Skin epidermis (tissue), 12 donors: ENCODE measurements around the gene C19orf47.
"Not testable (repeated sequence)": the region's sequence is repeated elsewhere in the genome, so short reads cannot be mapped to it uniquely, and the experiment has no call there.

ENCODE experiments used
- H3K27ac ChIP-seq, 21 experiments: fragments of 200-600 bp; sonication (generic) in 11 of 21; one replicate each; pipeline ENCODE4 v1.5.0; 2020; ENCODE audit warnings: mild to moderate bottlenecking in 3 of 21, inconsistent platforms in 2 of 21, moderate library complexity in 2 of 21
- H3K4me3 ChIP-seq, 7 experiments: fragments of 200-600 bp; sonication (generic) in 2 of 7; one replicate each; pipeline ENCODE4 v1.5.0; 2020; ENCODE audit warnings: inconsistent platforms in 2 of 7, mild to moderate bottlenecking in 2 of 7, moderate library complexity in 1 of 7

Gene C19orf47

GRCh38 chr19:40356681-40357595 is 8.7 kb upstream of the C19orf47 start:
- Histone ChIP-seq H3K27ac (peak overlapping the region in 2 of 21 experiments; percentile 7 to 17), H3K4me3 (no peak overlapping the region)

- Histone ChIP-seq H3K27ac (no peak overlapping the region), H3K4me3 (no peak overlapping the region)
These were observed 7.9 kb upstream of the C19orf47 start for GRCh38 chr19:40355975-40356680.

GRCh38 chr19:40348961-40349507 is 837 bp upstream of the C19orf47 start:
- H3K4me3 ChIP-seq: peak overlapping the region; percentile 52 to 84 (median 68)
- peak overlapping the region in 19 of 21 experiments; percentile 54 to 89 (median 74) for H3K27ac ChIP-seq

- H3K4me3 ChIP-seq: no peak overlapping the region
- H3K27ac ChIP-seq: no peak overlapping the region
These were observed 3.8 kb downstream of the C19orf47 start for GRCh38 chr19:40344422-40344821.

- Histone ChIP-seq H3K4me3 (no peak overlapping the region), H3K27ac (peak overlapping the region in 3 of 21 experiments; percentile 38 to 66 (median 66))
These were observed 5.4 kb downstream of the C19orf47 start for GRCh38 chr19:40342644-40343311.

DNA sequence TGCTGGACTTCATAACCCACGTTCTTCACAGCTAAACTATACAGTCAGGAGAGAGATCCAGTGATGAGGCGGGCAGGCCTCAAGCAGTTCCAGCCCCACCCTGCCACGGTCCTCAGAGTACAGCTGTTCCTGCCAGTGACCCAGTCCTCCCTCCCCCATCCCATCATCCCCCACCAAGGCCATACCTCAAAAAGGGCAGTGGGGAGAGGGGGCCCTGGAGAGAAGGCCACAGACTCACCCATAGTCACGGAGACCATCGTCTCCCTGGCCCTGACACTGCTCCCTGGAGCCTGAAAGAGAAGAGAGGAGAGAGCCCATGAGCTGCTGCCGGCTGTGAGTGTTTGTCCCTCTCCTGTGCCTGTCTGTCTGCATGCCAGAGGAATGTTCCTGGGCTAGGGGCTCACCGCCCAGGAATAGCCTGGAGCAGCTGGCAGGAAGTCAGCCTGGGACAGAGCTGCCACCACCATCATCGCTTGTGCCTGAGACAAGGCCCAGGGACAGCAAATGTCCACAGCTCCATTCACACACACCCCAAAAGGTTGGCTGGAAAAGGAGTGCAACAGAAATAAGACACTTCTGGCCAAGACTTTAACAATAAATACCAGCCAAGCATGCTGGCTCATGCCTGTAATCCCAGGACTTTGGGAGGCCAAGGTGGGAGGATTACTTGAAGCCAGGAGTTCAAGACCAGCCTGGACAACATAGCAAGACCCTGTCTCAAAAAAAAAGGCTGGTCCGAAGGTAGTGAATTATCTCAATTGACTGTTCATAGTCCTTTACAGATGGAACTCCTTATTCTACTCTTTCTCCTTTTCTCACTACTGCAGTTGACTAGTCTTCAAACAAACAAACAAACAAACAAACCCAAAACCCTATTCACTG is 6.4 kb downstream of the C19orf47 start:
- Histone ChIP-seq H3K27ac (peak overlapping the region in 9 of 21 experiments; percentile 6 to 73 (median 55)), H3K4me3 (no peak overlapping the region)

GRCh38 chr19:40339018-40339728 is 9.0 kb downstream of the C19orf47 start:
- H3K27ac ChIP-seq: no peak overlapping the region
- no peak overlapping the region for H3K4me3 ChIP-seq

GRCh38 chr19:40337594-40337993 is 10.6 kb downstream of the C19orf47 start:
- no peak overlapping the region for H3K27ac ChIP-seq

DNA sequence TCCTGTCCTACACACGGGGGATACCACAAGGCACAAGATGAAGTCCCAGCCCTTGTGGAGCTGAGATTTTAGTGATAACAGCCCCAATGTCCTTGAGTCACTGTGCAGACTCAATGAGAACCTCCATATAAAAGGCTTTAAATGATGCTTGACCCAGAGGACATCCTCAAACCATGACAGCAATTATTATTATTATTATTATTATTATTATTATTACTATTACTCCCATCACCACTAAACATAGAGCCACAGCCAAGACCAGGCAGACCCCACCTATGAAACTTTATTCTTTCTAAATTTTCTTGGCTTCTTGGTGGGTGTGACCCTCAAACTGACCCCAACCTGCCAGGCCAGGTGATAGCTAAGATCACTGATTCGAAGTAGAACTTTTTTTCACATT is 11.1 kb downstream of the C19orf47 start:
- no peak overlapping the region for H3K27ac ChIP-seq
- H3K4me3 ChIP-seq: no peak overlapping the region

More at GRCh38 chr19:40337594-40337993, 10.6 kb downstream of the C19orf47 start:
- H3K4me3 ChIP-seq: no peak overlapping the region

DNA sequence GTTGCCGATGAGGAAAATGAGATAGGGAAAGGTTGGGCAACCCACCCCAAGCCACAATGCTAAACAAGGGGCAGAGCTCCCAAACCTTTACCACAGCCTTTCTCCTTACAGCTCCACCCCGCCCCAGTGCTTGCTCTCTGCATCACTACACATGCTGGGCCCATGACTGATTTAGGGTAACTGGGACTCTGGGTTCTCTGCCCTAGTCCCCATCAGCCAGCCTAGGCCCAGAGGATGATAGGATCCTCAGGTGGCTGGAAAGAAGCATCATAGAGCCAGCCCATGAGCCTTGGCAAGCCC is 11.6 kb downstream of the C19orf47 start:
- no peak overlapping the region for H3K4me3 ChIP-seq

DNA sequence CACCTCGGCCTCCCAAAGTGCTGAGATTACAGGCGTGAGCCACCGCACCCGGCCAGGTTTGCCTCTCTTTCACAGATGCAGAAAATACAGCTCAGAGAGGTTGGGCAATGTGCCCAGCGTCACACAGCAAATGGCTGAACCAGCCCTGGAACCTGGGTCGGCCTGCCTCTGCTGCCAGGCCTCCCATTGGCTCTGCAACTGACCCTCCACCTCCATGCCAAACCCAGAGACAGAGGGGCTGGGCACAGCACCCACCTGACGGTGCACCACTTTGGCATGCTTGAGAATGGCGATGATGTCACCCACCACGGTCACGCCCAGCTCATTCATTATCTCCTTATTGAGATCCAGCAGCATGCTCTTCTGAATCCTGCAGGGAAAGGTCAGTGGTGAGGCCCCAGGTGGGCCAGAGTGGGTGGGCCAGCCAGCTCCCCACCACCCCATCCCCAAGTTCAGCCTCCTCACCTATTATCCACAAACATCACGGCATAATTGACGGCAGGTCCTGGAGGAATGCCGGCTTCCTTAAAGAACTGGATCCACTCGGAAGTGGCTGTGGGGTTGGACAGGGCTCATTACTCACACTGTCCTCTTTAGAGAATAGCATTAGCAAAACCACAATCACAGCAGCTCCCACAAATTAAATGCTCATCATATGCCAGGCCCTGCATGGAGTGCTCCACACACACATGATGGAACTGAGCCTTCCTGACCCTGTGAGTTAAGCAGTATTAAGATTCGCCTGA is 12.2 kb downstream of the C19orf47 start:
- no peak overlapping the region for H3K27ac ChIP-seq
- H3K4me3 ChIP-seq: no peak overlapping the region

More for the DNA sequence above, 11.6 kb downstream of the C19orf47 start:
- no peak overlapping the region for H3K27ac ChIP-seq

DNA sequence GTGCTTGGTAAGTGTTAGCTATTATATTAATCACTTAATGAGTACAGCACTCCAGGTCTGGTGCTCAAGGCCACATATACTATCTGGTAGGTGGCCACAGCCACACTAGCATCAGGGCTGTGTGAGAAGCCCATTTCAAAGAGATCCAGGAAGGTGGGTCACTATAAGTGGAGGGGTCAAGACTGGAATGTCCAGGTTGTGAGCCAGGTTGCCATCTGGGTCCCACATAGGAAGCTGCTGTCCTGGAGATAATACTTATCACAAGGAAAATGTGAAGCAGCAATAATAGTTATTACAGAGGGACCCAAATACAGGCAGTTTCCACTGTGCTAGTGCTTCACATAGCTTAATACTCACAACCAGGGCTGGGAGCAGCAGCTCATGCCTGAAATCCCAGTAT is 13.1 kb downstream of the C19orf47 start:
- Histone ChIP-seq H3K27ac (no peak overlapping the region), H3K4me3 (no peak overlapping the region)

- H3K4me3 ChIP-seq, H3K27ac ChIP-seq: not testable (repeated sequence)
These were observed 15.1 kb downstream of the C19orf47 start for GRCh38 chr19:40333083-40333482.

DNA sequence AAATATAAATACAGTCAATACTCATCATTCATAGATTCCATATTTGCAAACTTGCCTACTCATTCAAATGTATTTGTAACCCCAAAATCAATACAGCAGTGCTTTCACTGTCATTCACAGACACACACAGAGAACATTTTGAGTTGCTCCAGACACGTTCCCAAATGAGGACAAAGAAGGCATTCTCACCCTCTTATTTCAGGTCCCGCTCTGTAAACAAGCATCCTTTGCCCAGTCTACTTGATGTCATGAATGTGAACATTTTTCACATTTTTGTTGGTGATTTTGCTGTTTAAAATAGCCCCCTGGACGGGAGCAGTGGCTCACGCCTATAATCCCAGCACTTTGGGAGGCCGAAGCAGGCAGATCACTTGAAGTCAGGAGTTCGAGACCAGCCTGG is 15.5 kb downstream of the C19orf47 start:
- no peak overlapping the region for H3K4me3 ChIP-seq
- no peak overlapping the region for H3K27ac ChIP-seq

DNA sequence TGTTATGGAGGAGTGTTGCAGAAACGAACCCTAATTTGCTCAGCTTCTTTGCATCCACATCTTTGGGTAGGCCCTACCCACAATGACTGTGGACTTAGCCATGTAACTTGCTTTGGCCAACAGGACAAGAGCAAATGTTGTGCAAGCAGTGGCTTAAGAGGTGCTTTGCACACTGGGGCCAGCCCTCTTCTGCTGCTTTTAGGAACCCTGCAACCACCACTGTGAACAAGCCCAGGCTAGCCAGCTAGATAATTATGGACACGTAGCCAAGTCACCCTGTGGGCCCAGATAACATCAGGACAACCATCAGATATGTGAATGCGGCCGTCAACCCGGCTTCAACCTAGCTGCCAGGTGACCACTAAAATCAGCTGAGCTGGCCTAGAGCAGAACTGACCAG is 17.1 kb downstream of the C19orf47 start:
- no peak overlapping the region for H3K27ac ChIP-seq

GRCh38 chr19:40326201-40326600 is 22.0 kb downstream of the C19orf47 start:
- no peak overlapping the region for H3K4me3 ChIP-seq
- no peak overlapping the region for H3K27ac ChIP-seq

More for the DNA sequence above, 17.1 kb downstream of the C19orf47 start:
- H3K4me3 ChIP-seq: no peak overlapping the region

- Histone ChIP-seq H3K4me3 (no peak overlapping the region), H3K27ac (peak overlapping the region in 9 of 21 experiments; percentile 19 to 80 (median 58))
These were observed 24.5 kb downstream of the C19orf47 start for GRCh38 chr19:40323705-40324104.
